Suprapubic skin (tissue), 4 donors: Measurements from ENCODE around the gene DNTT. TPM values are rescaled to one million over a fixed set of nuclear protein-coding genes. Genes with fewer than 3 reads are reported as not detected.
A peak's percentile ranks its signal among the peaks of the same experiment; 100 is the strongest.

Source experiments
- DNase-seq, 2 donors: peaks; one replicate each; pipeline ENCODE4 v3.0.0-alpha.2; 2019; ENCODE audit warnings: low spot score in 2 of 2
- H3K27ac ChIP-seq: fragments of 200-600 bp; sonication (generic); one replicate; pipeline ENCODE4 v1.5.1; 2019
- H3K27me3 ChIP-seq: fragments of 200-600 bp; sonication (generic); one replicate; pipeline ENCODE4 v1.5.1; 2019
- H3K36me3 ChIP-seq: fragments of 200-600 bp; sonication (generic); one replicate; pipeline ENCODE4 v1.5.1; 2019
- H3K4me1 ChIP-seq: fragments of 200-600 bp; sonication (generic); one replicate; pipeline ENCODE4 v1.5.1; 2019
- H3K4me3 ChIP-seq: fragments of 200-600 bp; sonication (generic); one replicate; pipeline ENCODE4 v1.5.1; 2019; ENCODE audit warnings: mild to moderate bottlenecking
- H3K9me3 ChIP-seq: fragments of 200-600 bp; sonication (generic); one replicate; pipeline ENCODE4 v1.5.1; 2019
- CTCF ChIP-seq, 2 donors: fragments of 200-600 bp in 1 of 2; fragments of 450-650 bp in 1 of 2; sonication (generic) in 1 of 2; IDR thresholded peaks; one replicate each; pipeline ENCODE4 v1.5.1; 2016 to 2019; ENCODE audit warnings: antibody characterized with exemption in 2 of 2, mild to moderate bottlenecking in 1 of 2, moderate library complexity in 1 of 2
- EP300 ChIP-seq: sonication (generic); formaldehyde crosslinking; IDR thresholded peaks from one replicate; pipeline ENCODE4 v1.6.1; 2017; ENCODE audit warnings: antibody characterized with exemption
- POLR2A ChIP-seq, 2 donors: fragments of 450-650 bp; IDR thresholded peaks; one replicate each; pipeline ENCODE4 v1.6.1; 2017; ENCODE audit warnings: antibody characterized with exemption in 2 of 2, mild to moderate bottlenecking in 2 of 2, moderate library complexity in 2 of 2
- POLR2AphosphoS5 ChIP-seq, 3 donors: sonication (generic); formaldehyde crosslinking; IDR thresholded peaks; one replicate each; pipeline ENCODE4 v1.6.1; 2017; ENCODE audit warnings: antibody characterized with exemption in 3 of 3
- WGBS: methylation state at CpG from one replicate; pipeline ENCODE4 v1.1.5; 2018; 5-methylcytosine and 5-hydroxymethylcytosine counted together
- total RNA-seq, 4 donors: library from RNA; depleted of rRNA; stranded (reverse); fragments of >200 nt; gene quantifications; one replicate each; pipeline ENCODE4 v1.1.0, GENCODE V29; 2016

Gene DNTT
- total RNA-seq, 4 donors from 2014 or later: not detected

DNA sequence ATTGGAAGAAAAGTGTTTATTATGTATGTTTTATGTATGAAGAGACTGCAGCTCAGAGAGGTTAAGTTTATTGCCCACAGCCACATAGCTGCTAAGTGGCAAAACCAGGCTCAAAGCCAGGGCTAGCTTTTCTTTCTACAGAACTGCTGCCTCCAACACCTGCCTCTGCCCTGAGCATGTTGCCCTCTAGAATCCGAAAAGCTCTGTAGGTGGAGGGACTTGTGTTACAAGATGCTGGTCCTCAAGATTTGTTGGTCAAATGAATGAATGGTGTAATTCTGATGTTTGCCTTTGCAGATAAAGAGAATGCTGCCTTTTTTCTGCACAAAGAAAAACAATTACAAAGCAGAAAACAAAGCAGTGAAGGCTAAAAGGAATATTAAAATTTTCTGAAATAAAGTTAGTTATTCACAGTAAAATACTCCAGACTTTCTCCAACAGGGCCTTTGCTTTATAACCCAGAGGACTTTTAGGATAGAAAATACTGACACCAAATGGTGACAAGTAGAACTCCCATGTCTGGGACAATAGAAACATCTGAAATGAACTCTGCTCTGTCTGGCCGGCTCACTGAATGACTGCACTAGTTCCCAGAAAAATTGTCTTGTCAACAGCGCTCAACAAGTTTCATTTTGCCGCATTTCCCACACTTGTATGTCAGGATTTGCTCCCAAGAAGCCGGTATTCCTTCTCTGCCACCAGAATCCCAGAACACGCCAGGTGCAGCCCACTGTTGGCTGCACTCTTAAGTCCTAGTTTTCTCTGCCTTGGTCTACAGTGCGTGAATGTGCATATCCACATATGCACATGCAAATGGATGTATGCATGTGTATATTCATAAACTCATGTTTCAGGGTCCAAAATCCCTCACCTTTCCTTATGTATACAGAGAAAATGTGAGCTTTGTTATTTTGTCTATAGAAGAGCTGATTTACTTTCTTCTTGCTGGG is 11.0 kb upstream of the DNTT start:
- Histone ChIP-seq H3K4me3 (no peak overlapping the region), H3K4me1 (peaks cover 4% of the 10 kb centered on the region), H3K27ac (no peak overlapping the region), H3K36me3 (no peaks in the 10 kb centered on the region), H3K9me3 (no peaks in the 10 kb centered on the region), H3K27me3 (peaks cover 9% of the 10 kb centered on the region)
- WGBS: 40% methylated on average over 7 of the region's 7 CpGs
- no peak for DNase-seq
- TF ChIP-seq CTCF (IDR thresholded peaks at IDR 0.05): peak; percentile 49 to 55
- TF ChIP-seq EP300: no peak

- DNase-seq: no peak
- H3K27me3 ChIP-seq: peaks cover 15% of the 10 kb centered on the region
- no peaks in the 10 kb centered on the region for H3K9me3 ChIP-seq
- H3K4me1 ChIP-seq: peaks cover 3% of the 10 kb centered on the region
- H3K27ac ChIP-seq: no peak overlapping the region
- TF ChIP-seq CTCF (IDR thresholded peaks at IDR 0.05) (no peak), EP300 (no peak), POLR2A (IDR thresholded peaks at IDR 0.05) (no peak), POLR2AphosphoS5 (IDR thresholded peaks at IDR 0.05) (no peak)
- H3K36me3 ChIP-seq: no peaks in the 10 kb centered on the region
- no peak overlapping the region for H3K4me3 ChIP-seq
- 41% methylated on average over 4 of the region's 4 CpGs for WGBS
These were observed 8.8 kb upstream of the DNTT start for GRCh38 chr10:96295475-96295874.

- H3K27me3 ChIP-seq: peaks cover 28% of the 10 kb centered on the region
- no peaks in the 10 kb centered on the region for H3K9me3 ChIP-seq
- DNase-seq: no peak
- no peaks in the 10 kb centered on the region for H3K36me3 ChIP-seq
- no peak overlapping the region for H3K27ac ChIP-seq
- no peak overlapping the region for H3K4me3 ChIP-seq
- no peak for TF ChIP-seq POLR2AphosphoS5 (IDR thresholded peaks at IDR 0.05)
- TF ChIP-seq CTCF (IDR thresholded peaks at IDR 0.05): no peak
- TF ChIP-seq POLR2A (IDR thresholded peaks at IDR 0.05): no peak
- no peak for TF ChIP-seq EP300
- 86% methylated on average over 2 of the region's 2 CpGs for WGBS
- peaks cover 3% of the 10 kb centered on the region for H3K4me1 ChIP-seq
These were observed 6.7 kb upstream of the DNTT start for GRCh38 chr10:96297486-96297885.

DNA sequence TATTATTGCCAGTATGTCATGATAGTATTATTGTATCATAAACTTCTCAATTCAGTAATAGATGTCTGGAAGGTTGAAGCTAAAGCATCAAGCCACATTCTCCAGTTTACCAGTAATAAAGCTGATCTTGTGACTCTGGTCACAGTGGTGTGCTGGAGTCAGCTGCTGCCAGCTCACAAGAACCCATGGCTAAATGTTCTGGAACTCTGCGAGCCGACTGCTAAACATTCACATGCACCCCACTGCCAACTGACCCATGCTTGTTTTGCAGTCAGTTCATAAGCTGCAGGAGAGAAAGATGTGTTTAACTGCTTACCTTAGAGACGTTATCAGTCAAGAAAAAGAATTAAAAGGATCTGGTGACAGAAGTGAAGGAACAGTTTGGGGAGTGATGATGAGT is 5.9 kb upstream of the DNTT start:
- H3K27me3 ChIP-seq: peaks cover 28% of the 10 kb centered on the region
- peaks cover 2% of the 10 kb centered on the region for H3K4me1 ChIP-seq
- no peak overlapping the region for H3K27ac ChIP-seq
- no peak for TF ChIP-seq CTCF (IDR thresholded peaks at IDR 0.05)
- 78% methylated on average over 3 of the region's 3 CpGs for WGBS
- no peak for DNase-seq
- H3K9me3 ChIP-seq: no peaks in the 10 kb centered on the region
- no peaks in the 10 kb centered on the region for H3K36me3 ChIP-seq
- no peak overlapping the region for H3K4me3 ChIP-seq

DNA sequence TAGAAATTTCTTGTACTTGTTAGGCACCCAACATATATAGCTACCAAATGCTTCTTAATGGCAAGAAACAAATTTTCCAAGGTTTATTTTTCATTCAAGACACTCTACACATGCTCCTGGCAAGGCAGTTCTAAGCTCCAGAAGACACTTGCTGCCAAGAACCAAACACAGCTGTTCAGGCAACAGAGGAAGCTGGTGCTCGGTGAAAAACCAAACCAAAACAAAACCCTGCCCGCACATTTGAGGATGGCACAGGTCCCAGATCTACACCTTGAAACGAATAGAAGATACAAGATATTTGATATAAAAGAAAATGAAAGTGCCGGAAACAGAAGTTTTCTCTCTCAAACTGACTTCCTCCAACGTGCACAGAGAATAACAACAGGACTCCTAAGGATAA is 4.9 kb upstream of the DNTT start:
- 24% methylated on average over 5 of the region's 5 CpGs for WGBS
- Histone ChIP-seq H3K4me3 (no peak overlapping the region), H3K27me3 (peaks cover 31% of the 10 kb centered on the region), H3K4me1 (no peaks in the 10 kb centered on the region), H3K36me3 (no peaks in the 10 kb centered on the region), H3K9me3 (no peaks in the 10 kb centered on the region), H3K27ac (no peak overlapping the region)
- no peak for DNase-seq
- no peak for TF ChIP-seq POLR2A (IDR thresholded peaks at IDR 0.05)
- no peak for TF ChIP-seq CTCF (IDR thresholded peaks at IDR 0.05)
- no peak for TF ChIP-seq POLR2AphosphoS5 (IDR thresholded peaks at IDR 0.05)
- TF ChIP-seq EP300: no peak
